Psoas muscle (tissue), 8 donors: ENCODE results near the gene ALOX12B. TPM values are rescaled to one million over a fixed set of nuclear protein-coding genes. Genes with fewer than 3 reads are reported as not detected.
A peak's percentile ranks its signal among the peaks of the same experiment; 100 is the strongest.

Experiments
- ATAC-seq, 4 donors: fragments of 200-7000 bp; cut with Tn5 transposase; one replicate each; pipeline ENCODE4 v1.9.1; 2020; ENCODE audit warnings: moderate library complexity in 3 of 4, mild to moderate bottlenecking in 2 of 4
- DNase-seq, 2 donors: peaks; one replicate each; pipeline ENCODE4 v3.0.0-alpha.2; 2020
- H3K27ac ChIP-seq: fragments of 200-600 bp; one replicate; pipeline ENCODE4 v1.8.0; 2022
- H3K27me3 ChIP-seq, 3 donors: fragments of 200-600 bp in 1 of 3; one replicate each; pipeline versions ENCODE4 v1.6.1 to v1.8.0; 2013 to 2022; ENCODE audit warnings: low read length in 2 of 3, mild to moderate bottlenecking in 2 of 3, moderate library complexity in 1 of 3; ENCODE audit not compliant: insufficient read depth in 3 of 3
- H3K36me3 ChIP-seq, 2 donors: fragments of 200-600 bp in 1 of 2; one replicate each; pipeline versions ENCODE4 v1.6.1 to v1.8.0; 2013 to 2022; ENCODE audit warnings: low read depth in 1 of 2, mild to moderate bottlenecking in 1 of 2, moderate library complexity in 1 of 2; ENCODE audit not compliant: insufficient read depth in 1 of 2
- H3K4me1 ChIP-seq: fragments of 200-600 bp; one replicate; pipeline ENCODE4 v1.8.0; 2022
- H3K4me3 ChIP-seq: fragments of 200-600 bp; one replicate; pipeline ENCODE4 v1.8.0; 2022; ENCODE audit warnings: mild to moderate bottlenecking
- H3K9me3 ChIP-seq: fragments of 200-600 bp; one replicate; pipeline ENCODE4 v1.8.0; 2022
- CTCF ChIP-seq: fragments of 200-600 bp; IDR thresholded peaks from one replicate; pipeline ENCODE4 v1.8.0; 2022; ENCODE audit warnings: antibody characterized with exemption
- WGBS, 3 donors: extraction: QIAGEN DNeasy Blood & Tissue Kit; methylation state at CpG; one replicate each; pipeline versions ENCODE4 v1.1.6 to v1.1.7; 2013; 5-methylcytosine and 5-hydroxymethylcytosine counted together
- intact Hi-C, 2 donors: fragments of 100-400 bp; cut with DNase I; formaldehyde crosslinking; loops; one replicate each; pipeline versions ENCODE4 v1.11.0 to v1.14.2; 2022
- polyA plus RNA-seq, 3 donors: library from polyadenylated mRNA; stranded (reverse); fragments of 200-250 nt; gene quantifications; one replicate each; pipeline ENCODE4 v1.2.3, GENCODE V29; 2013
- total RNA-seq, 4 donors: library from RNA; stranded (reverse); fragmentation: NEBNext Ultra II Directional in 2 of 4; extraction: Animal tissue kit (Norgen Biotek cat#: 25700) in 2 of 4; gene quantifications; one replicate each; pipeline versions ENCODE4 v1.2.1 to v1.2.4, GENCODE V29; 2021 to 2023
- donor health status: healthy with polysubstance abuse.
- donor health status: DM: no; HTN: no; CAD: no; lungs with moderate emphysema.
- donor health status: Bipolar disorder and iron deficiency.
- donor health status: healthy.
- donor health status: DM: yes; HTN: yes; CAD: no.
- donor health status: DM: no; HTN: no; CAD: no.
- donor health status: DM: no; HTN: no; CAD: no.
- donor health status: DM: yes; HTN: yes; CAD: no.

ALOX12B gene
- total and polyA plus RNA-seq, 7 donors, result not detected

- peak; percentile 72 to 87 for DNase-seq
- Histone ChIP-seq H3K27me3 (peaks cover 0 to 79% (median 27%) of the 10 kb centered on the region in 3 donors), H3K9me3 (no peaks in the 10 kb centered on the region), H3K4me1 (peaks cover 10% of the 10 kb centered on the region), H3K36me3 (no peaks in the 10 kb centered on the region), H3K4me3 (no peak overlapping the region), H3K27ac (no peak overlapping the region)
- TF ChIP-seq CTCF, result peak; percentile 81
- intact Hi-C loops, result no loop called here
- WGBS, 3 donors, result 2 to 5% (median 4%) methylated on average over 27 to 28 of the region's 28 CpGs
- ATAC-seq, result peak; percentile 74 to 89 (median 76)
Measured at GRCh38 chr17:8073627-8074484, 13.7 kb downstream of the ALOX12B start.

GRCh38 chr17:8072729-8073461, 14.6 kb downstream of the ALOX12B start:
- 3 to 4% (median 3%) methylated on average over 40 of the region's 40 CpGs for WGBS, 3 donors
- Histone ChIP-seq H3K4me3 (peak overlapping the region; percentile 30), H3K9me3 (no peaks in the 10 kb centered on the region), H3K27ac (no peak overlapping the region), H3K27me3 (peaks cover 0 to 69% (median 27%) of the 10 kb centered on the region in 3 donors), H3K4me1 (peaks cover 10% of the 10 kb centered on the region), H3K36me3 (no peaks in the 10 kb centered on the region)
- intact Hi-C loops, result no loop called here
- ATAC-seq, result peak; percentile 12 to 47 (median 28)
- TF ChIP-seq CTCF, result no peak
- no peak for DNase-seq

GRCh38 chr17:8072341-8072728, 15.2 kb downstream of the ALOX12B start:
- 9 to 10% (median 10%) methylated on average over 28 of the region's 28 CpGs for WGBS, 3 donors

GRCh38 chr17:8071496-8071895, 16.0 kb downstream of the ALOX12B start:
- Histone ChIP-seq H3K36me3 (no peaks in the 10 kb centered on the region), H3K27ac (no peak overlapping the region), H3K4me3 (no peak overlapping the region), H3K27me3 (peaks cover 0 to 55% (median 25%) of the 10 kb centered on the region in 3 donors), H3K9me3 (no peaks in the 10 kb centered on the region), H3K4me1 (peaks cover 10% of the 10 kb centered on the region)
- intact Hi-C loops, result no loop called here
- WGBS, 3 donors, result 84 to 89% (median 87%) methylated on average over 12 of the region's 12 CpGs
- no peak for TF ChIP-seq CTCF
- DNase-seq, result no peak
- ATAC-seq, result no peak

More at GRCh38 chr17:8072341-8072728, 15.2 kb downstream of the ALOX12B start:
- peak overlapping the region; percentile 30 for H3K4me3 ChIP-seq
- DNase-seq, result no peak
- TF ChIP-seq CTCF, result no peak
- H3K4me1 ChIP-seq, result peaks cover 10% of the 10 kb centered on the region
- no peaks in the 10 kb centered on the region for H3K36me3 ChIP-seq
- no peak overlapping the region for H3K27ac ChIP-seq
- intact Hi-C loops, result no loop called here
- no peak for ATAC-seq
- H3K27me3 ChIP-seq, result peaks cover 0 to 64% (median 27%) of the 10 kb centered on the region in 3 donors
- no peaks in the 10 kb centered on the region for H3K9me3 ChIP-seq
